ENCODE results near the gene FAM186B.
"Not testable (repeated sequence)": the region's sequence is repeated elsewhere in the genome, so short reads cannot be mapped to it uniquely, and the experiment has no call there.

The FAM186B gene

GRCh38 chr12:49605539-49605938 is at the start of gene FAM186B:
TSS of gene FAM186B (minus strand) at chr12:49605639. CDS start at chr12:49605477, 162 bp downstream.
- H3K4me3 ChIP-seq (replicated peaks; ENCODE audit: low read depth, low read length); DNase-seq (ENCODE audit: extremely low read depth, low read depth): not testable (repeated sequence)

- DNase-seq (ENCODE audit: extremely low read depth, low read depth) = no peak
- no peak for TF ChIP-seq CTCF (IDR thresholded peaks at IDR 0.05; ENCODE audit: low read depth, low read length, missing control alignments)
Measured at GRCh38 chr12:49654715-49655114, 49.3 kb upstream of the FAM186B start.

GRCh38 chr12:49652921-49653520 is 47.6 kb upstream of the FAM186B start:
- H3K4me3 ChIP-seq (replicated peaks; ENCODE audit: low read depth, low read length) = no peak overlapping the region
- DNase-seq (ENCODE audit: extremely low read depth, low read depth) = no peak
- TF ChIP-seq CTCF (IDR thresholded peaks at IDR 0.05; ENCODE audit: low read depth, low read length, missing control alignments) = no peak

More at GRCh38 chr12:49654715-49655114, 49.3 kb upstream of the FAM186B start:
- H3K4me3 ChIP-seq (replicated peaks; ENCODE audit: low read depth, low read length) = no peak overlapping the region

GRCh38 chr12:49651855-49652254 is 46.4 kb upstream of the FAM186B start:
- no peak for DNase-seq (ENCODE audit: extremely low read depth, low read depth)
- no peak overlapping the region for H3K4me3 ChIP-seq (replicated peaks; ENCODE audit: low read depth, low read length)
- no peak for TF ChIP-seq CTCF (IDR thresholded peaks at IDR 0.05; ENCODE audit: low read depth, low read length, missing control alignments)

GRCh38 chr12:49649892-49650291 is 44.5 kb upstream of the FAM186B start:
- no peak overlapping the region for H3K4me3 ChIP-seq (replicated peaks; ENCODE audit: low read depth, low read length)
- TF ChIP-seq CTCF (IDR thresholded peaks at IDR 0.05; ENCODE audit: low read depth, low read length, missing control alignments) = no peak
- DNase-seq (ENCODE audit: extremely low read depth, low read depth) = no peak

- TF ChIP-seq CTCF (IDR thresholded peaks at IDR 0.05; ENCODE audit: low read depth, low read length, missing control alignments) = no peak
- DNase-seq (ENCODE audit: extremely low read depth, low read depth) = no peak
- no peak overlapping the region for H3K4me3 ChIP-seq (replicated peaks; ENCODE audit: low read depth, low read length)
Measured at GRCh38 chr12:49649445-49649844, 44.0 kb upstream of the FAM186B start.

- no peak for DNase-seq (ENCODE audit: extremely low read depth, low read depth)
- no peak for TF ChIP-seq CTCF (IDR thresholded peaks at IDR 0.05; ENCODE audit: low read depth, low read length, missing control alignments)
- no peak overlapping the region for H3K4me3 ChIP-seq (replicated peaks; ENCODE audit: low read depth, low read length)
Measured at GRCh38 chr12:49648712-49649003, 43.2 kb upstream of the FAM186B start.

Data from HFF-Myc (cell line).